SK-N-MC (cell line): ENCODE data around the gene ZMYND19.

Experiments used
- EZH2 ChIP-seq: fragments of 200-600 bp; sonication (generic); IDR thresholded peaks from one replicate; pipeline ENCODE4 v1.6.1; 2017; ENCODE audit warnings: antibody characterized with exemption
- FOXP2 ChIP-seq: optimal IDR thresholded peaks from 2 replicates; pipeline ENCODE3; 2011; ENCODE audit warnings: mild to moderate bottlenecking, moderate library complexity; ENCODE audit not compliant: insufficient read depth; ENCODE audit errors: extremely low read length, control extremely low read depth
- POLR2AphosphoS5 ChIP-seq: IDR thresholded peaks from 2 replicates; pipeline ENCODE4 v1.6.1; 2012; ENCODE audit warnings: mild to moderate bottlenecking, low read depth, low read length, borderline replicate concordance

- no peak for TF ChIP-seq POLR2AphosphoS5
- TF ChIP-seq EZH2: no peak
- no peak for TF ChIP-seq FOXP2
Observed at GRCh38 chr9:137631345-137632229, 41.3 kb upstream of the ZMYND19 start.
